OCI-LY7 (cell line): ENCODE data around the gene OR2T6.
"Not testable (repeated sequence)": the region's sequence is repeated elsewhere in the genome, so short reads cannot be mapped to it uniquely, and the experiment has no call there.

Experiments used
- CTCF ChIP-seq: fragments of 200-600 bp; sonication (generic); conservative IDR thresholded peaks from 2 replicates; pipeline ENCODE4 v1.5.1; 2014; ENCODE audit warnings: mild to moderate bottlenecking, antibody characterized with exemption, low read length, moderate library complexity, mixed read lengths
- EZH2phosphoT487 ChIP-seq: fragments of 200-600 bp; sonication (generic); IDR thresholded peaks from 2 replicates; pipeline ENCODE4 v1.6.1; 2018; ENCODE audit warnings: low read depth, borderline replicate concordance, mild to moderate bottlenecking, mixed run types, antibody characterized with exemption, low read length, moderate library complexity, mixed read lengths

GRCh38 chr1:248438668-248439067 lies 63.1 kb downstream of the OR2T6 start:
- TF ChIP-seq CTCF, EZH2phosphoT487: not testable (repeated sequence)
